ENCODE data around the gene NRP2.

DNA sequence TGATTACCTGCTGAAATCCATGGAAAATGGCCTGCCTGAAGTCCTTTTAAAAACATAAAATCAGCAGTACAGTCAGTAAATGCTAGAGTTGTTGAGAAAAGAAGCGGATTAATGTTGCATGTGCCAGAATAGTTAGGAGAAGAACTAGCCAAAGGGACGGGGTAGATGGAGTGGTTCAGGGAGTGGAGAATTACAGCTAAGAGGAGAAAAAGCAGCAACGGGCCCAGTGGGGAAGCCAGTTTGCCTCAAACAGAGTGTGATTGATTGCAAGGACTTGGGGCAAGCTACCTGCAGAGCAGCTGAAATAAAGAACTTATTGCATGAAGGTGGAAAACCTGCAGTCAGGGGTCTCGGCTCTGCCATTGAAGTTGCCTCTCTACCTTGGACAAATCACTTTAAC is 79.1 kb downstream of the NRP2 start:
- TF ChIP-seq, protein P1, sequence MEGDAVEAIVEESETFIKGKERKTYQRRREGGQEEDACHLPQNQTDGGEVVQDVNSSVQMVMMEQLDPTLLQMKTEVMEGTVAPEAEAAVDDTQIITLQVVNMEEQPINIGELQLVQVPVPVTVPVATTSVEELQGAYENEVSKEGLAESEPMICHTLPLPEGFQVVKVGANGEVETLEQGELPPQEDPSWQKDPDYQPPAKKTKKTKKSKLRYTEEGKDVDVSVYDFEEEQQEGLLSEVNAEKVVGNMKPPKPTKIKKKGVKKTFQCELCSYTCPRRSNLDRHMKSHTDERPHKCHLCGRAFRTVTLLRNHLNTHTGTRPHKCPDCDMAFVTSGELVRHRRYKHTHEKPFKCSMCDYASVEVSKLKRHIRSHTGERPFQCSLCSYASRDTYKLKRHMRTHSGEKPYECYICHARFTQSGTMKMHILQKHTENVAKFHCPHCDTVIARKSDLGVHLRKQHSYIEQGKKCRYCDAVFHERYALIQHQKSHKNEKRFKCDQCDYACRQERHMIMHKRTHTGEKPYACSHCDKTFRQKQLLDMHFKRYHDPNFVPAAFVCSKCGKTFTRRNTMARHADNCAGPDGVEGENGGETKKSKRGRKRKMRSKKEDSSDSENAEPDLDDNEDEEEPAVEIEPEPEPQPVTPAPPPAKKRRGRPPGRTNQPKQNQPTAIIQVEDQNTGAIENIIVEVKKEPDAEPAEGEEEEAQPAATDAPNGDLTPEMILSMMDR (IDR thresholded peaks at IDR 0.05): no peak
- TF ChIP-seq POLR2A (IDR thresholded peaks at IDR 0.05): no peak
